Neural cell (in vitro differentiated cells): ENCODE results near the gene GOLGA3. TPM values are rescaled to one million over a fixed set of nuclear protein-coding genes. Genes with fewer than 3 reads are reported as not detected.
"Not testable (repeated sequence)": the region's sequence is repeated elsewhere in the genome, so short reads cannot be mapped to it uniquely, and the experiment has no call there.

ENCODE experiments used
- H2AFZ ChIP-seq: fragments of 200-600, 300-800 bp; sonication (generic), shearing (Covaris generic); 2 replicates; pipeline ENCODE4 v1.6.0; 2014; ENCODE audit warnings: low read depth, mild to moderate bottlenecking, antibody characterized with exemption, low read length, moderate library complexity
- H3F3A ChIP-seq: fragments of 200-600 bp; shearing (Covaris generic); 2 replicates; pipeline ENCODE4 v1.6.1; 2016; ENCODE audit warnings: mild to moderate bottlenecking, moderate library complexity, mixed read lengths, antibody characterized with exemption, low read length; ENCODE audit not compliant: insufficient read depth, poor library complexity, severe bottlenecking
- H3K27ac ChIP-seq: fragments of 200-600, 300-800 bp; sonication (generic), shearing (Covaris generic); 2 replicates; pipeline ENCODE4 v1.5.1; 2014; ENCODE audit warnings: mild to moderate bottlenecking, low read length, moderate library complexity
- H3K27me3 ChIP-seq: fragments of 300-800, 200-600 bp; sonication (generic), shearing (Covaris generic); 2 replicates; pipeline ENCODE4 v1.6.0; 2014; ENCODE audit warnings: mild to moderate bottlenecking, low read depth, low read length, moderate library complexity; ENCODE audit not compliant: insufficient read depth
- H3K36me3 ChIP-seq: fragments of 300-800, 200-600 bp; sonication (generic), shearing (Covaris generic); 2 replicates; pipeline ENCODE4 v1.5.1; 2014; ENCODE audit warnings: mild to moderate bottlenecking, antibody characterized with exemption, low read length, moderate library complexity; ENCODE audit not compliant: insufficient read depth
- H3K4me2 ChIP-seq: fragments of 300-800, 200-600 bp; sonication (generic), shearing (Covaris generic); 2 replicates; pipeline ENCODE4 v1.6.0; 2014; ENCODE audit warnings: mild to moderate bottlenecking, low read length
- H3K4me3 ChIP-seq: fragments of 300-800, 200-600 bp; sonication (generic), shearing (Covaris generic); 2 replicates; pipeline ENCODE4 v1.5.1; 2014; ENCODE audit warnings: mild to moderate bottlenecking, low read length, moderate library complexity
- H3K79me2 ChIP-seq: fragments of 200-600 bp; shearing (Covaris generic); replicated peaks from 2 replicates; pipeline ENCODE4 v1.6.0; 2014; ENCODE audit warnings: mild to moderate bottlenecking, low read length, moderate library complexity; ENCODE audit not compliant: insufficient read depth
- H3K9ac ChIP-seq: fragments of 300-800, 200-600 bp; sonication (generic), shearing (Covaris generic); 2 replicates; pipeline ENCODE4 v1.6.1; 2016; ENCODE audit warnings: mild to moderate bottlenecking, low read length, mixed read lengths
- H3K9me2 ChIP-seq: fragments of 200-600 bp; shearing (Covaris generic); 2 replicates; pipeline ENCODE4 v1.6.1; 2016; ENCODE audit warnings: mild to moderate bottlenecking, low read length, mixed read lengths; ENCODE audit not compliant: insufficient read depth
- H3K9me3 ChIP-seq: fragments of 200-600, 300-800 bp; sonication (generic), shearing (Covaris generic); 2 replicates; pipeline ENCODE4 v1.6.1; 2016; ENCODE audit warnings: mild to moderate bottlenecking, mixed run types, low read length, moderate library complexity, mixed read lengths
- H4K20me1 ChIP-seq: fragments of 200-600 bp; shearing (Covaris generic); 2 replicates; pipeline ENCODE4 v1.6.1; 2016; ENCODE audit warnings: mild to moderate bottlenecking, mixed run types; ENCODE audit not compliant: insufficient read depth
- CTCF ChIP-seq: fragments of 450-650 bp; IDR thresholded peaks from 2 replicates; pipeline ENCODE4 v1.5.1; 2014; ENCODE audit warnings: antibody characterized with exemption, mild to moderate bottlenecking, moderate library complexity; ENCODE audit not compliant: poor library complexity, severe bottlenecking
- EP300 ChIP-seq: fragments of 450-650 bp; conservative IDR thresholded peaks from 2 replicates; pipeline ENCODE4 v1.6.1; 2014; ENCODE audit warnings: antibody characterized with exemption, mild to moderate bottlenecking, moderate library complexity; ENCODE audit not compliant: poor library complexity, severe bottlenecking
- EZH2 ChIP-seq: fragments of 200-600, 300-800 bp; shearing (Covaris generic), sonication (generic); IDR thresholded peaks from 2 replicates; pipeline ENCODE4 v1.6.1; 2014; ENCODE audit warnings: antibody characterized with exemption, low read length, borderline replicate concordance, mild to moderate bottlenecking; ENCODE audit not compliant: insufficient read depth, poor library complexity, severe bottlenecking
- MXI1 ChIP-seq: fragments of 450-650 bp; conservative IDR thresholded peaks from 2 replicates; pipeline ENCODE4 v1.6.1; 2014; ENCODE audit warnings: antibody characterized with exemption, mild to moderate bottlenecking; ENCODE audit not compliant: poor library complexity, severe bottlenecking
- POLR2AphosphoS5 ChIP-seq: IDR thresholded peaks from 2 replicates; pipeline ENCODE4 v1.6.1; 2012
- RAD21 ChIP-seq: fragments of 450-650 bp; conservative IDR thresholded peaks from 2 replicates; pipeline ENCODE4 v1.6.1; 2014; ENCODE audit warnings: antibody characterized with exemption, mild to moderate bottlenecking, moderate library complexity
- REST ChIP-seq: IDR thresholded peaks from 2 replicates; pipeline ENCODE4 v1.6.1; 2012; ENCODE audit warnings: borderline replicate concordance
- SMC3 ChIP-seq: fragments of 450-650 bp; conservative IDR thresholded peaks from 2 replicates; pipeline ENCODE4 v1.6.1; 2014; ENCODE audit warnings: antibody characterized with exemption, mild to moderate bottlenecking, moderate library complexity; ENCODE audit not compliant: poor library complexity
- TAF1 ChIP-seq: IDR thresholded peaks from 2 replicates; pipeline ENCODE4 v1.6.1; 2012; ENCODE audit warnings: low read depth
- polyA plus RNA-seq: library from polyadenylated mRNA; depleted of rRNA; stranded (reverse); fragments of >200 nt; gene quantifications from 2 replicates; pipeline ENCODE4 v1.2.3, GENCODE V29; 2014

GOLGA3 gene
- polyA plus RNA-seq, 1 donor from 2014 or later = 16.7 TPM

GRCh38 chr12:132847363-132848356 is 19.0 kb upstream of the GOLGA3 start:
- Histone ChIP-seq H3K4me3 (no peak overlapping the region), H3F3A (no peaks in the 10 kb centered on the region), H3K4me2 (no peak overlapping the region), H3K9me2 (no peaks in the 10 kb centered on the region), H3K36me3 (peaks cover 6% of the 10 kb centered on the region), H3K27me3 (no peaks in the 10 kb centered on the region), H3K79me2 (no peaks in the 10 kb centered on the region), H4K20me1 (no peaks in the 10 kb centered on the region), H2AFZ (no peak overlapping the region), H3K9ac (no peak overlapping the region), H3K9me3 (no peaks in the 10 kb centered on the region), H3K27ac (no peak overlapping the region)
- TF ChIP-seq EZH2 (no peak), CTCF (no peak), REST (no peak), POLR2AphosphoS5 (no peak), SMC3 (no peak), TAF1 (no peak), RAD21 (no peak), EP300 (no peak), MXI1 (no peak)

- not testable (repeated sequence) for H3K36me3 ChIP-seq, H3K79me2 ChIP-seq, H3F3A ChIP-seq, H3K9ac ChIP-seq, H3K27ac ChIP-seq, H4K20me1 ChIP-seq, H3K9me2 ChIP-seq, H3K4me3 ChIP-seq, H3K4me2 ChIP-seq, H3K27me3 ChIP-seq, H3K9me3 ChIP-seq, H2AFZ ChIP-seq
Observed at GRCh38 chr12:132844681-132845080, 16.0 kb upstream of the GOLGA3 start.
